LNCaP clone FGC (cell line): Measurements from ENCODE around the gene SLCO1C1.
A peak's percentile ranks its signal among the peaks of the same experiment; 100 is the strongest.

Experiments used
- DNase-seq: peaks from one replicate; pipeline ENCODE4 v3.0.0-alpha.2; 2011; ENCODE audit warnings: low read depth
- H3K4me3 ChIP-seq: 2 replicates; pipeline ENCODE4 v1.5.1; 2011; ENCODE audit warnings: mild to moderate bottlenecking, low read depth, low read length, control low read depth
- TF ChIP-seq, protein P1 (sequence below): IDR thresholded peaks from 2 replicates; pipeline ENCODE4 v1.5.1; 2012; ENCODE audit warnings: mild to moderate bottlenecking; ENCODE audit not compliant: control insufficient read depth, insufficient read depth; ENCODE audit errors: extremely low read depth

Gene SLCO1C1, protein sequence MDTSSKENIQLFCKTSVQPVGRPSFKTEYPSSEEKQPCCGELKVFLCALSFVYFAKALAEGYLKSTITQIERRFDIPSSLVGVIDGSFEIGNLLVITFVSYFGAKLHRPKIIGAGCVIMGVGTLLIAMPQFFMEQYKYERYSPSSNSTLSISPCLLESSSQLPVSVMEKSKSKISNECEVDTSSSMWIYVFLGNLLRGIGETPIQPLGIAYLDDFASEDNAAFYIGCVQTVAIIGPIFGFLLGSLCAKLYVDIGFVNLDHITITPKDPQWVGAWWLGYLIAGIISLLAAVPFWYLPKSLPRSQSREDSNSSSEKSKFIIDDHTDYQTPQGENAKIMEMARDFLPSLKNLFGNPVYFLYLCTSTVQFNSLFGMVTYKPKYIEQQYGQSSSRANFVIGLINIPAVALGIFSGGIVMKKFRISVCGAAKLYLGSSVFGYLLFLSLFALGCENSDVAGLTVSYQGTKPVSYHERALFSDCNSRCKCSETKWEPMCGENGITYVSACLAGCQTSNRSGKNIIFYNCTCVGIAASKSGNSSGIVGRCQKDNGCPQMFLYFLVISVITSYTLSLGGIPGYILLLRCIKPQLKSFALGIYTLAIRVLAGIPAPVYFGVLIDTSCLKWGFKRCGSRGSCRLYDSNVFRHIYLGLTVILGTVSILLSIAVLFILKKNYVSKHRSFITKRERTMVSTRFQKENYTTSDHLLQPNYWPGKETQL

GRCh38 chr12:20695232-20695631 is at the start of gene SLCO1C1:
SLCO1C1 (plus strand) TSS chr12:20695332; CDS start chr12:20699577, 4,245 bp downstream.
- no peak within 1 kb of the TSS for H3K4me3 ChIP-seq
- TF ChIP-seq, protein P1, sequence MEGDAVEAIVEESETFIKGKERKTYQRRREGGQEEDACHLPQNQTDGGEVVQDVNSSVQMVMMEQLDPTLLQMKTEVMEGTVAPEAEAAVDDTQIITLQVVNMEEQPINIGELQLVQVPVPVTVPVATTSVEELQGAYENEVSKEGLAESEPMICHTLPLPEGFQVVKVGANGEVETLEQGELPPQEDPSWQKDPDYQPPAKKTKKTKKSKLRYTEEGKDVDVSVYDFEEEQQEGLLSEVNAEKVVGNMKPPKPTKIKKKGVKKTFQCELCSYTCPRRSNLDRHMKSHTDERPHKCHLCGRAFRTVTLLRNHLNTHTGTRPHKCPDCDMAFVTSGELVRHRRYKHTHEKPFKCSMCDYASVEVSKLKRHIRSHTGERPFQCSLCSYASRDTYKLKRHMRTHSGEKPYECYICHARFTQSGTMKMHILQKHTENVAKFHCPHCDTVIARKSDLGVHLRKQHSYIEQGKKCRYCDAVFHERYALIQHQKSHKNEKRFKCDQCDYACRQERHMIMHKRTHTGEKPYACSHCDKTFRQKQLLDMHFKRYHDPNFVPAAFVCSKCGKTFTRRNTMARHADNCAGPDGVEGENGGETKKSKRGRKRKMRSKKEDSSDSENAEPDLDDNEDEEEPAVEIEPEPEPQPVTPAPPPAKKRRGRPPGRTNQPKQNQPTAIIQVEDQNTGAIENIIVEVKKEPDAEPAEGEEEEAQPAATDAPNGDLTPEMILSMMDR, result no peak
- no peak for DNase-seq

DNA sequence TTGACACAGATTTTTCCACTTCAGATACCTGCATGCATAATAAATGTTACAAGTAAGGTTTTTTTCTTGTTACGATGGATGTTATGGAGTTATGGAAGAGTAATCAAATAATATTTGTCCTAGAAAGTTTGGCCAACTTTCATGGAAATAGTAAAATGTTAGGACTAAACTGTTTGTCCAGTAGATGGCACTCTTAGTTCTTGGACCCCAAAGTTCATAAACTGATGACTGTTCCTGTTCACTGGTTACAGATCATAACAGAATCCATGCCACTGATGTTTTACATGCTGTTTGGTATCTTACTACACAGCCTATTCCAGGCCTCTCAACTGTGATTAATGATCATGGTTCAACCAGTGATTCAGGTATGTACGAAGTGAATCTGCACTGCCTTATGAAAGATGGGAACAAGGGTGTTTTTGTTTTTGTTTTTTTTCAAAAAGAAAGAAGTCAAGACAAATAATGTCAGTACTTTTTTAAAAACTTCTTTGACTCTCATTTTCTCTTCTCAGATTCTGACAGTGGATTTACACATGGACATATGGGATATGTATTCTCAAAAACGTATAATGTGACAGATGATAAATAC is 48.8 kb upstream of the SLCO1C1 start:
- TF ChIP-seq, protein P1, result peak; percentile 57
- H3K4me3 ChIP-seq, result no peak overlapping the region
- DNase-seq, result peak; percentile 48

DNA sequence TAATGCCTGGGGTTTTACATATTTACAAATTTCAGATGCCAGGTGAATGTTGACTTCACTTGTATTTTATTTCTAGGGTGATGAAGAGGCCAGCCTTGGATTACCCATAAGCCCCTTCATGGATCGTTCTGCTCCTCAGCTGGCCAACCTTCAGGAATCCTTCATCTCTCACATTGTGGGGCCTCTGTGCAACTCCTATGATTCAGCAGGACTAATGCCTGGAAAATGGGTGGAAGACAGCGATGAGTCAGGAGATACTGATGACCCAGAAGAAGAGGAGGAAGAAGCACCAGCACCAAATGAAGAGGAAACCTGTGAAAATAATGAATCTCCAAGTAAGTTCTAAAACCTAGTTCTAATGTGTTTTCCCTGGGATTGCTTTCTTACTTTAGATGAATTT is 41.3 kb upstream of the SLCO1C1 start:
- H3K4me3 ChIP-seq, result no peak overlapping the region
- no peak for DNase-seq
- TF ChIP-seq, protein P1, result no peak

DNA sequence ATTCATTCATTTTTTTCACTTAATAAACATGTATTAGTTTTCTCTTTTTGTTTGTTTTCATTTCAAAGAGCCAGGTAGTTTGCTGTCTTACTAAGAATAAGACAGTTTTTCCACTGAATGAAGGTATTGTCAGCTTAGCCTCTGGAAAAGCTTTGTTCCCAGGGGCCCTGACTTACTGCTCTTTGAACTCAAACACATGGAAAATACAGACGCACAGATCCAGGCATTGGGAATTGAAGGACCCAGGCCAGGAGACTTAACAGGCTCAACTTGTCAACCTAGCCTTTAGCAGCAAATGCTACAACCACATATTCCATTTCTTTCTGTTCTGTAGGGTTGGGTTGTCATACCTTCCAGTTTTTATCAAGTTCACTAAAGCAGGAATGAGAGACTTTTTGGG is 38.5 kb upstream of the SLCO1C1 start:
- DNase-seq, result no peak
- TF ChIP-seq, protein P1, result no peak
- H3K4me3 ChIP-seq, result no peak overlapping the region

DNA sequence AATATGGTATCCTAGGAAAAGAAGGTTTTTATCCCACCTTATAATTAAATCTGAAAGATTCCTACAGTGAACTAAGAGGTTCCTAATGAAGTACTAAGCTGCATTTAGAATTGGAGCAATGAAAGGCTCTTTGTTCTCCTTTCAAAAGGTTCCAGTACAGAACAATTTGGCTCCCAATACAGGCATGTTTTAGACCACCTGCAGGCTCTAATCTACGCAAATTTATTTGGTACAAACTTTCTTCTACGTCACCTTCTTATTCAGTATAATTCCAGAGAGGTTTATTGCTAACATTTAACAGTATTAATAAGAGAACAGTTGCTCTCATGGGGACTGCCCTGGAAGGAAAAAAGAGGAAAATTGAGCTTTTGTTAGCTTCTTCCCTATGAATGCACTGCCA is 37.6 kb upstream of the SLCO1C1 start:
- TF ChIP-seq, protein P1, result no peak
- no peak overlapping the region for H3K4me3 ChIP-seq
- DNase-seq, result no peak

- no peak for DNase-seq
- TF ChIP-seq, protein P1, result no peak
- no peak overlapping the region for H3K4me3 ChIP-seq
Measured at GRCh38 chr12:20681334-20681733, 13.8 kb upstream of the SLCO1C1 start.
